GM13976 (cell line): Measurements from ENCODE around the gene MPP2.
A peak's percentile ranks its signal among the peaks of the same experiment; 100 is the strongest.

ENCODE experiments used
- DNase-seq: peaks from one replicate; pipeline ENCODE4 v3.0.0; 2012; ENCODE audit warnings: low spot score
- CTCF ChIP-seq: IDR thresholded peaks from 2 replicates; pipeline ENCODE4 v1.5.1; 2012; ENCODE audit warnings: borderline replicate concordance, mild to moderate bottlenecking; ENCODE audit not compliant: insufficient read depth; ENCODE audit errors: extremely low read depth, missing control alignments, control extremely low read depth
- in situ Hi-C: fragments of 300-500 bp; cut with MboI; formaldehyde crosslinking; loops from one replicate; pipeline ENCODE4 v1.12.0; 2022; ENCODE audit warnings: low sequenced_read_pairs, mixed read lengths, inconsistent platforms; ENCODE audit not compliant: unreplicated experiment

The MPP2 gene

GRCh38 chr17:43918026-43918389 lies 10.7 kb upstream of the MPP2 start:
- no peak for DNase-seq
- no peak for TF ChIP-seq CTCF
- in situ Hi-C loops, result no loop called here

- peak; percentile 65 for DNase-seq
- in situ Hi-C loops, result no loop called here
- peak; percentile 43 for TF ChIP-seq CTCF
Measured at GRCh38 chr17:43917348-43918025, 10.2 kb upstream of the MPP2 start.

- in situ Hi-C loops, result no loop called here
- no peak for DNase-seq
- no peak for TF ChIP-seq CTCF
Measured at GRCh38 chr17:43917016-43917347, 9.6 kb upstream of the MPP2 start.

GRCh38 chr17:43916385-43916784 lies 9.0 kb upstream of the MPP2 start:
- no peak for DNase-seq
- in situ Hi-C loops, result no loop called here

GRCh38 chr17:43915559-43915958 lies 8.2 kb upstream of the MPP2 start:
- in situ Hi-C loops, result no loop called here
- TF ChIP-seq CTCF, result no peak
- DNase-seq, result no peak

More at GRCh38 chr17:43916385-43916784, 9.0 kb upstream of the MPP2 start:
- no peak for TF ChIP-seq CTCF

- no peak for TF ChIP-seq CTCF
- DNase-seq, result no peak
- in situ Hi-C loops, result no loop called here
Measured at GRCh38 chr17:43914451-43914850, 7.1 kb upstream of the MPP2 start.
